ENCODE measurements around the gene PPIL4.

DNA sequence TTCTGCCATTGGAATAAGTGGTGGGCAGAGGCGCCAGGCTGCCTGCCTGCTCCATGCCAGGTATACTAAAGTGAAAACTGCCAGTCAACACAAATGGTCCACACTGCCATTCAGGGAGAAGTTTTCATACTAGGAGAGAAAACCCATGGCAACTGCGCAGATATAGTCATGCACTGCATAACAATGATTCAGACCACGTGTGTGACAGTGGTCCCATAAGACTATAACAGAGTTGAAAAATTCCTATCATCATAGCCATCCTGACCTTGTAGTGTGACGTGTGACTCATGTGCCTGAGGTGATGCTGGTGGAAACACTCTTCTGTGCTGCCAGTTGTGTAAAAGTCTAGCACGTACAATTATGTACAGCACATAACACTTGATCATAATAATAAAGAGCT, 86.1 kb downstream of the PPIL4 start:
- TF ChIP-seq, protein P1, sequence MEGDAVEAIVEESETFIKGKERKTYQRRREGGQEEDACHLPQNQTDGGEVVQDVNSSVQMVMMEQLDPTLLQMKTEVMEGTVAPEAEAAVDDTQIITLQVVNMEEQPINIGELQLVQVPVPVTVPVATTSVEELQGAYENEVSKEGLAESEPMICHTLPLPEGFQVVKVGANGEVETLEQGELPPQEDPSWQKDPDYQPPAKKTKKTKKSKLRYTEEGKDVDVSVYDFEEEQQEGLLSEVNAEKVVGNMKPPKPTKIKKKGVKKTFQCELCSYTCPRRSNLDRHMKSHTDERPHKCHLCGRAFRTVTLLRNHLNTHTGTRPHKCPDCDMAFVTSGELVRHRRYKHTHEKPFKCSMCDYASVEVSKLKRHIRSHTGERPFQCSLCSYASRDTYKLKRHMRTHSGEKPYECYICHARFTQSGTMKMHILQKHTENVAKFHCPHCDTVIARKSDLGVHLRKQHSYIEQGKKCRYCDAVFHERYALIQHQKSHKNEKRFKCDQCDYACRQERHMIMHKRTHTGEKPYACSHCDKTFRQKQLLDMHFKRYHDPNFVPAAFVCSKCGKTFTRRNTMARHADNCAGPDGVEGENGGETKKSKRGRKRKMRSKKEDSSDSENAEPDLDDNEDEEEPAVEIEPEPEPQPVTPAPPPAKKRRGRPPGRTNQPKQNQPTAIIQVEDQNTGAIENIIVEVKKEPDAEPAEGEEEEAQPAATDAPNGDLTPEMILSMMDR (IDR thresholded peaks at IDR 0.05), result no peak
- TF ChIP-seq EZH2 (IDR thresholded peaks at IDR 0.05; ENCODE audit: borderline replicate concordance, insufficient read depth, low read depth, low read length, poor library complexity, severe bottlenecking), result no peak

Data from B cell (primary cell).